Vagina (tissue), 2 donors: Measurements from ENCODE around the gene GPER1. TPM values are rescaled to one million over a fixed set of nuclear protein-coding genes. Genes with fewer than 3 reads are reported as not detected.

Experiments used
- DNase-seq, 2 donors: peaks; one replicate each; pipeline ENCODE4 v3.0.0-alpha.2; 2017; ENCODE audit errors: extremely low spot score in 2 of 2
- H3K27ac ChIP-seq: fragments of 200-600 bp; sonication (generic); one replicate; pipeline ENCODE4 v1.5.1; 2019
- H3K27me3 ChIP-seq: fragments of 200-600 bp; sonication (generic); one replicate; pipeline ENCODE4 v1.5.1; 2019
- H3K36me3 ChIP-seq, 2 donors: fragments of 200-600 bp; sonication (generic); one replicate each; pipeline ENCODE4 v1.5.1; 2017 to 2019
- H3K4me1 ChIP-seq: fragments of 200-600 bp; sonication (generic); one replicate; pipeline ENCODE4 v1.5.1; 2019
- H3K4me3 ChIP-seq, 2 donors: fragments of 200-600 bp; sonication (generic); 1 replicate in 1 of 2; 2 replicates in 1 of 2; pipeline ENCODE4 v1.5.1; 2016 to 2019
- H3K9me3 ChIP-seq: fragments of 200-600 bp; sonication (generic); one replicate; pipeline ENCODE4 v1.5.1; 2019
- CTCF ChIP-seq, 3 experiments: fragments of 450-650 bp in 2 of 3; fragments of 200-600 bp in 1 of 3; sonication (generic) in 1 of 3; IDR thresholded peaks; one replicate each; pipeline ENCODE4 v1.5.1; 2017 to 2019; ENCODE audit warnings: antibody characterized with exemption in 3 of 3, mild to moderate bottlenecking in 2 of 3, moderate library complexity in 2 of 3
- POLR2A ChIP-seq, 2 donors: fragments of 450-650 bp; IDR thresholded peaks; one replicate each; pipeline ENCODE4 v1.6.1; 2017; ENCODE audit warnings: antibody characterized with exemption in 2 of 2, mild to moderate bottlenecking in 2 of 2, moderate library complexity in 2 of 2
- POLR2AphosphoS5 ChIP-seq, 2 donors: sonication (generic); formaldehyde crosslinking; IDR thresholded peaks; one replicate each; pipeline ENCODE4 v1.9.0; 2017; ENCODE audit warnings: antibody characterized with exemption in 2 of 2, mild to moderate bottlenecking in 2 of 2, low read depth in 1 of 2; ENCODE audit not compliant: insufficient read depth in 1 of 2
- intact Hi-C: fragments of 100-400 bp; cut with DNase I; formaldehyde crosslinking; loops from one replicate; pipeline ENCODE4 v1.15.1; 2023
- total RNA-seq: library from RNA; depleted of rRNA; stranded (reverse); fragments of >200 nt; gene quantifications from one replicate; pipeline ENCODE4 v1.2.3, GENCODE V29; 2016

The GPER1 gene
- total RNA-seq, 1 donor from 2014 or later, result 8.3 TPM

- Histone ChIP-seq H3K36me3 (no peaks in the 10 kb centered on the region), H3K9me3 (no peaks in the 10 kb centered on the region), H3K27me3 (no peaks in the 10 kb centered on the region), H3K4me3 (no peak overlapping the region), H3K27ac (peak overlapping the region; percentile 68), H3K4me1 (peaks cover 41% of the 10 kb centered on the region)
- TF ChIP-seq CTCF (IDR thresholded peaks at IDR 0.05) (no peak), POLR2AphosphoS5 (IDR thresholded peaks at IDR 0.05; ENCODE audit: insufficient read depth in 1 of 2, low read depth in 1 of 2) (no peak), POLR2A (IDR thresholded peaks at IDR 0.05) (no peak)
- intact Hi-C loops, result loop anchor here (5.0 to 10.0 kb wide), 2 partner anchors 36 to 89 kb away; no protein-coding TSS in a partner anchor
- DNase-seq, result no peak
These were observed 1.9 kb upstream of the GPER1 start for GRCh38 chr7:1085910-1086421.

GRCh38 chr7:1086588-1087464 lies 1.1 kb upstream of the GPER1 start:
- Histone ChIP-seq H3K27ac (peak overlapping the region; percentile 68), H3K36me3 (no peaks in the 10 kb centered on the region), H3K4me1 (peaks cover 41% of the 10 kb centered on the region), H3K9me3 (no peaks in the 10 kb centered on the region), H3K27me3 (no peaks in the 10 kb centered on the region), H3K4me3 (peak overlapping the region; percentile 43 to 52)
- TF ChIP-seq POLR2AphosphoS5 (IDR thresholded peaks at IDR 0.05; ENCODE audit: insufficient read depth in 1 of 2, low read depth in 1 of 2), result peak; percentile 47 to 56
- TF ChIP-seq POLR2A (IDR thresholded peaks at IDR 0.05), result no peak
- TF ChIP-seq CTCF (IDR thresholded peaks at IDR 0.05), result peak; percentile 68 to 96 (median 82)
- intact Hi-C loops, result loop anchor here (5.0 to 10.0 kb wide), 2 partner anchors 35 to 88 kb away; no protein-coding TSS in a partner anchor
- DNase-seq, result no peak

DNA sequence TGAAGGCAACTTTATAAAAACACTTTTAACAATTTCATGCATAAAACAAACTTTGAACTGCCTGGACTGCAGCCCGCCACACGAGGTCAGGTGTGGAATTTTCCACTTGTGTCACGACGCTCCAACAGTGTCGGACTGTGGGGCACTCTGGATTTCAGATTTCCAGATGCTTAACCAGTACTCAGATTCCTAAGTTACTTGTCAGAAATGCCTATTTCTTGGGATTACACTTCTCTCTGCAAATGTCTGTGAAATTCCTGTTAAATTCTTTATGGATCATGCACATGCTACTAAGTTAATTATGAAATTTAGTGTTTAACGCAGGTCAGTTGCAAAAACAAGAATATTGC lies 473 bp upstream of the GPER1 start:
- intact Hi-C loops, result loop anchor here (5.0 to 10.0 kb wide), 2 partner anchors 35 to 87 kb away; no protein-coding TSS in a partner anchor
- TF ChIP-seq POLR2A (IDR thresholded peaks at IDR 0.05) (no peak), CTCF (IDR thresholded peaks at IDR 0.05) (no peak), POLR2AphosphoS5 (IDR thresholded peaks at IDR 0.05; ENCODE audit: insufficient read depth in 1 of 2, low read depth in 1 of 2) (no peak)

DNA sequence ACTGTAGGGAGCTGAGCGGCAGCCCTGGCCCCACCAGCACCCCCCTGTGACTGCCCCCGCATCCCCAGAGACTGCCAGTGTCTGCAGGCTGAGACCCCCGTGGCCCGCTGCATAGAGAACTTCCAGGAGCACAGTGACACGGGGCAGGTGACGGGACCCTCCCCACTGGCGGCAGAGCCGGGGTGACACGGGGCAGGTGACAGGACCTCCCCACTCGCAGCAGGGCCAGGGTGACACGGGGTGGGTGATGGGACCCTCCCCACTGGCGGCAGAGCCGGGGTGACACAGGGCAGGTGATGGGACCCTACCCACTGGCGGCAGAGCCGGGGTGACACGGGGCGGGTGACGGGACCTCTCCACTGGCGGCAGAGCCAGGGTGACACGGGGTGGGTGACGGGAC lies 2.3 kb downstream of the GPER1 start:
- intact Hi-C loops, result no loop called here
- TF ChIP-seq CTCF (IDR thresholded peaks at IDR 0.05), result no peak
- TF ChIP-seq POLR2A (IDR thresholded peaks at IDR 0.05), result no peak
- TF ChIP-seq POLR2AphosphoS5 (IDR thresholded peaks at IDR 0.05; ENCODE audit: insufficient read depth in 1 of 2, low read depth in 1 of 2), result no peak
- Histone ChIP-seq H3K27me3 (no peaks in the 10 kb centered on the region), H3K36me3 (peaks cover 0 to 8% of the 10 kb centered on the region in 2 donors), H3K27ac (no peak overlapping the region), H3K9me3 (no peaks in the 10 kb centered on the region), H3K4me1 (peaks cover 33% of the 10 kb centered on the region), H3K4me3 (no peak overlapping the region)
- no peak for DNase-seq

More for the DNA sequence above, 473 bp upstream of the GPER1 start:
- Histone ChIP-seq H3K4me3 (peak overlapping the region; percentile 43 to 52), H3K36me3 (peaks cover 0 to 6% of the 10 kb centered on the region in 2 donors), H3K9me3 (no peaks in the 10 kb centered on the region), H3K27me3 (no peaks in the 10 kb centered on the region), H3K4me1 (peaks cover 41% of the 10 kb centered on the region), H3K27ac (peak overlapping the region; percentile 68)
- no peak for DNase-seq
